ENCODE measurements around the gene POMGNT1. TPM values are rescaled to one million over a fixed set of nuclear protein-coding genes. Genes with fewer than 3 reads are reported as not detected.

Gene POMGNT1
- polyA plus RNA-seq, 12 donors = 44.8 to 64.6 (median 48.3) TPM; not detected in 1

DNA sequence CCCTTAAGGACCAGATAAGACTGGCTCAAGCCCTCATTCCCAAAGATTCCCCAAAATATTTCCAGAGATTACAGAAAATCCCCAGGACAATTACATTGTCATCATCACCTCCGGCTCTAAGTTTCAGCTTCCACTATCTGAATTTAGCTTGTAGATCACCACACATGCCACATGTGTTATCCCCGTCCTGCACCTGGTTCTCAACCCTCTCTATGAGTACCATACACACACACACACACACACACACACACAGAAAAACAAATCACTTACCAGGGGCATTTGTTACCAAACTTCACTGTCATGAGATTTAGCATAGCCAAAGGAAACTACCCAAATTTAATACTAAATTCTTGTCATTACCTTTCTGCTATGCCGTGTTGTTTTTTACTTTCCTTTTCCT, 38.7 kb downstream of the POMGNT1 start:
- no peak for DNase-seq

DNA sequence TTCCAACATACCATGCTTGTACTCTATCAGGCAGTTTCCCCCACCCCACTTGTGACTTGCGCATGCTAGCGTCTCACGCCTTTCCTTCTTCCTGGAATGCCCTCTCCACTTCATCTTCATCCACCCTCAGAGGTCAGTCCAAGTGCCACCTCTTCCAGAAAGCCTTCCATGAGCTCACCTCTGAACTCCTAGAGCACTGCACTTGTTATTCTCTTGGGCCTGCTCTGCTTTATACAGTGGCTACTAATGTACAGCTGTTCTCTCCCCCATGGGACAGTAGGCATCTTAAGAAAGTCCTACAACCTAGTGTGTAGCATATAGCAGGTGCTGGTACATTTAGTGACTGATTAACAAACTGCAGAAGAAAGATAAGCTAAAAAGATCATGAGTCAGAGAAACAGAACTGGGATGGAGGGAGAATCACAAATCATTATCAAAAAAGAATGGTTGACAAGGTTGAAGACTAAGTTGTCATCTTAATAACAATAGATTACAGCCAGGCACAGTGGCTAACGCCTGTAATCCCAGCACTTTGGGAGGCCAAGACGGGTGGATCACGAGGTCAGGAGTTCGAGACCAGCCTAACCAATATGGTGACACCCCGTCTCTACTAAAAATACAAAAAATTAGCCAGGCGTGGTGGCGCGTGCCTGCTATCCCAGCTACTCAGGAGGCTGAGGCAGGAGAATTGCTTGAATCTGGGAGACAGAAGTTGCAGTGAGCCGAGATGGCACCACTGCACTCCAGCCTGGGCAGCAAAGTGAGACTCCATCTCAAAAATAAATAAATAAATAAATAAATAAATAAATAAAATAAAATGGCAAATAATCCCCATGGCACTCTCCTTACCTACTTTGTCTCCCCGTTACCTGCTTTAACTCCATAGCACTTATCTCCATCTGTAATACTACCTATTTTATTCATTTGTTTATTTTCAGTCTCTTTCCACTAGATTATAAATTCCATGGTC, 39.6 kb downstream of the POMGNT1 start:
- no peak for DNase-seq

- DNase-seq = no peak
Measured at GRCh38 chr1:46157916-46158311, 40.3 kb downstream of the POMGNT1 start.

DNA sequence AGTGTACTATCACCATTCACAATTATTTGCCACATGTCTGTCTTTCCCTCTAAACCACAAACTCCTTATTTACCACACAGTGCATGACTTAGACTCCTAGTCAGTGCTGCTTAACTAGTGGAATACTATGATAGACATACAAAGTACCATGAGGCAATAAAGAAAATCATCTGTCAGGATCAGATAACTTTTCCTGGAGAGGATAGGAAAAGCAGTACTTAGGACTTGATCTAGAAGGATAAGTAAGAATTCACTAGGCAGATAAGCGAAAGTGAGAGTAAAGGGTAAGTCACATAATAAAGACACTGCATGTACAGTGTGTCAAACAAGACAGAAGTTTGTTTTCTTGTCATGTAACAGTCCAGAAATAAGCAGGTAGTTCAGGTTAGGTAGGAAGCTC, 44.5 kb downstream of the POMGNT1 start:
- DNase-seq = no peak

DNA sequence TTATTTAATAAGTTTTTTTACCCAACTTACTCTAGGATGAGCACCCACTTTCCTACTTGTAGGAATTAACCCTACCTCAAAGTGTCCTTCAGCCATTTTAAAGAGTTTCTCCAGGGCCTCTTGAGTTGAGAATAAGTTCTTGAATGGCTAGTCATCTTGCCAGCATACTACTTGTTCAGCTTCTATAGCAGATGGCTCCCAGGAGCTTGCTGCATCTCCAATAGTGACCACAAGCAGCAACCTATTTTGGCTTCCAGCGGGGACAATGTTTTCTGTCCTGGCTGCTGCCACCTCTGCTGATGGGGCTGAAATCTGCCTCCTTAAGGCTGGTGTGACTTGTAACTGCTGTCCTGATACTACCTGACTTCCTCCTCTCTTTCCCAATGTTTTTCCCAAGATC, 45.0 kb downstream of the POMGNT1 start:
- DNase-seq = no peak

- no peak for DNase-seq
Measured at GRCh38 chr1:46152016-46152415, 46.2 kb downstream of the POMGNT1 start.

DNA sequence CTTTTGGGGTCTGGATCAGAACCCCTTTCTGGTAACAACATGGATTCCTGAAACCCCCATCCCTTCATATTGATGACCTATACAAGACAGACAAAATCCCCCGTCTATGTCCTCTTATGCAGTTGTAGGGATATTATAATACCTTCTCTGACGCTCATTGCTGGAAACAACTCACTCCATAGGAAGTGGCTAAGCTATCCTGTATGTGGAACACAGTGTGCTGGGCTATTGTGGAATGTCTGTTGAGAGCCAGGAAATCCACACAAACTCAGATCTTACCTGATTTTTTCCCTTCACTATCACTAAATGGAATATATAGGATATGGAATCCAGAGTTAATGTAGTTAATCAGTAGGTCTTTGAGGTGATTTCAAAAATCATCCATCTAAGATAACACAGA, 48.1 kb downstream of the POMGNT1 start:
- DNase-seq = no peak

DNA sequence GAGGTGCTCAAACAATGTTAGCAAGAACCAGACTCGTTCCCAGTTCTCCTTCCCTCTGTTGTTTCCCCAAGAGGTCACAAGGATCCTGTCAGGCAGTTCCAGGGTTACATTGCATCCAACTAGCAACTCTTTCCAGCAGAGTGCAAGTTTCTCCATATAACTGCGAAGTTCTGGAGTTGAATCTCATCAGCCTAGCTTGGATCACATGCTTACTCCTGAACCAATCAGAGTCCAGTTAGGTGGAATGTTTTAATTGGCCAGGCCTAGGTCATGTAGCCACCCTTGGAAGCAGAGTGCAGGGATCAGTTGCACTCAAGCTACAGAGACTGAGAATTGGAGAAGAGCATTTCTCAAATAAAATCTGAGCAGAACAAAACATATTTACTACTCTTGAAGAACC, 49.9 kb downstream of the POMGNT1 start:
- no peak for DNase-seq

Other genes with a start within 250 kb of the POMGNT1 start
- gene PIK3R3, start 65.8 kb downstream of the POMGNT1 start, polyA plus RNA-seq (ENCODE audit: insufficient read length in 12 of 12) = 10 to 100 TPM in 11 of 12 donors, not detected in 1; 13.2 to 19.9 (median 17.4) TPM
- 10 to 100 TPM in 1 of 12 donors, 1 to 10 TPM in 4, under 1 TPM in 6, not detected in 1; 0.48 to 30.1 (median 0.80) TPM for gene TSPAN1, start 23.3 kb downstream of the POMGNT1 start, polyA plus RNA-seq (ENCODE audit: insufficient read length in 12 of 12)
- not detected for gene P3R3URF, start 21.9 kb downstream of the POMGNT1 start, polyA plus RNA-seq (ENCODE audit: insufficient read length in 12 of 12)
- 1 to 10 TPM in 9 of 12 donors, under 1 TPM in 1, not detected in 2; 0.94 to 1.8 (median 1.2) TPM for gene LURAP1, start 4.9 kb upstream of the POMGNT1 start, polyA plus RNA-seq (ENCODE audit: insufficient read length in 12 of 12)
- 1 to 10 TPM in 10 of 12 donors, not detected in 2; 3.7 to 8.7 (median 6.5) TPM for gene RAD54L, start 49.3 kb upstream of the POMGNT1 start, polyA plus RNA-seq (ENCODE audit: insufficient read length in 12 of 12)
- gene LRRC41, start 105.2 kb upstream of the POMGNT1 start, polyA plus RNA-seq (ENCODE audit: insufficient read length in 12 of 12) = 10 to 100 TPM in 11 of 12 donors, not detected in 1; 44.1 to 62.3 (median 57.2) TPM
- gene UQCRH, start 105.3 kb upstream of the POMGNT1 start, polyA plus RNA-seq (ENCODE audit: insufficient read length in 12 of 12) = 100 to 1,000 TPM in 11 of 12 donors, not detected in 1; 227 to 307 (median 272) TPM
- 10 to 100 TPM in 11 of 12 donors, not detected in 1; 13.8 to 16.1 (median 14.5) TPM for gene NSUN4, start 142.4 kb upstream of the POMGNT1 start, polyA plus RNA-seq (ENCODE audit: insufficient read length in 12 of 12)
- gene FAAH, start 195.9 kb upstream of the POMGNT1 start, polyA plus RNA-seq (ENCODE audit: insufficient read length in 12 of 12) = 10 to 100 TPM in 11 of 12 donors, not detected in 1; 10.8 to 25.8 (median 17.5) TPM

All from muscle of arm (tissue), 12 donors.